Measurements from ENCODE around the gene AADACL4. TPM values are rescaled to one million over a fixed set of nuclear protein-coding genes. Genes with fewer than 3 reads are reported as not detected.

AADACL4 gene
- total RNA-seq, 1 donor from 2014 or later, result not detected

GRCh38 chr1:12714710-12715475 lies 71.0 kb downstream of the AADACL4 start:
- no peaks in the 10 kb centered on the region for H3K9me3 Mint-ChIP-seq
- peaks cover 12% of the 10 kb centered on the region for H3K27me3 Mint-ChIP-seq (ENCODE audit: insufficient read depth)
- no peak overlapping the region for H3K4me3 Mint-ChIP-seq
- H3K27ac Mint-ChIP-seq, result no peak overlapping the region
- no peaks in the 10 kb centered on the region for H3K4me1 Mint-ChIP-seq (ENCODE audit: low read depth)
- intact Hi-C loops (cut with micrococcal nuclease), result no loop called here
- no peak for DNase-seq (ENCODE audit: low spot score)
- H3K36me3 Mint-ChIP-seq (ENCODE audit: low read depth), result no peaks in the 10 kb centered on the region

GRCh38 chr1:12715896-12716437 lies 72.1 kb downstream of the AADACL4 start, which contains the start of gene AADACL3:
Gene AADACL3, plus strand, starts transcription at chr1:12716110. Its CDS starts 67 bp downstream, at chr1:12716177.
- Mint-ChIP-seq H3K4me1 (ENCODE audit: low read depth) (no peaks in the 10 kb centered on the region), H3K27ac (no peak within 1 kb of the TSS), H3K4me3 (no peak within 1 kb of the TSS), H3K27me3 (ENCODE audit: insufficient read depth) (peaks cover 14% of the 10 kb centered on the region), H3K9me3 (no peaks in the 10 kb centered on the region), H3K36me3 (ENCODE audit: low read depth) (no peaks in the 10 kb centered on the region)
- no peak for DNase-seq (ENCODE audit: low spot score)
- intact Hi-C loops (cut with micrococcal nuclease), result no loop called here

Other genes starting within 250 kb of the AADACL4 start
- gene DHRS3, start 25.9 kb upstream of the AADACL4 start, total RNA-seq, result 109 and 111 TPM in 2 replicates
- not detected in 2 replicates for gene AADACL3, start 72.0 kb downstream of the AADACL4 start, total RNA-seq
- not detected in 2 replicates for gene CFAP107, start 102.1 kb downstream of the AADACL4 start, total RNA-seq
- not detected in 2 replicates for gene PRAMEF12, start 129.7 kb downstream of the AADACL4 start, total RNA-seq
- not detected in 2 replicates for gene PRAMEF1, start 147.3 kb downstream of the AADACL4 start, total RNA-seq
- not detected in 2 replicates for gene PRAMEF11, start 187.3 kb downstream of the AADACL4 start, total RNA-seq
- not detected in 2 replicates for gene HNRNPCL1, start 204.6 kb downstream of the AADACL4 start, total RNA-seq
- not detected in 2 replicates for gene PRAMEF2, start 213.0 kb downstream of the AADACL4 start, total RNA-seq
- gene PRAMEF4, start 242.1 kb downstream of the AADACL4 start, total RNA-seq, result not detected in 2 replicates